IMR-90 (cell line): Measurements from ENCODE around the gene FGD5. TPM values are rescaled to one million over a fixed set of nuclear protein-coding genes. Genes with fewer than 3 reads are reported as not detected.

Source experiments
- ATAC-seq: fragments of 200-7000 bp; cut with Tn5 transposase; 2 replicates; pipeline ENCODE4 v1.9.1; 2020; ENCODE audit warnings: low read depth, mild to moderate bottlenecking, moderate library complexity
- BruUV-seq: library from RNA; stranded (reverse); fragments of 400-500 nt; replicated peaks from 2 replicates; lab custom pipeline; 2021; lab: Mats Ljungman, UMichigan
- CTCF ChIA-PET: fragments of 300-600 bp; formaldehyde crosslinking; extraction: SDS; loops from one replicate; lab custom pipeline; 2021; ENCODE audit warnings: antibody characterized with exemption; lab: Yijun Ruan, JAX
- POLR2A ChIA-PET: fragments of 300-600 bp; sonication (Branson Sonifier 250); formaldehyde crosslinking; loops from one replicate; lab custom pipeline; 2022; ENCODE audit warnings: antibody characterized with exemption; ENCODE audit not compliant: unreplicated experiment; lab: Charles Lee
- DNase-seq: peaks from one replicate; pipeline ENCODE4 v3.0.0; 2013
- H2AFZ ChIP-seq: replicated peaks from 2 replicates; pipeline ENCODE3; 2013; ENCODE audit warnings: low read length, mild to moderate bottlenecking; ENCODE audit not compliant: poor library complexity
- H2AK5ac ChIP-seq: 2 replicates; pipeline ENCODE4 v1.6.1; 2013; ENCODE audit warnings: low read depth, low read length, inconsistent platforms
- H2AK9ac ChIP-seq: replicated peaks from 2 replicates; pipeline ENCODE3; 2013; ENCODE audit warnings: mild to moderate bottlenecking, low read depth, low read length, moderate library complexity; ENCODE audit not compliant: poor library complexity
- H2BK120ac ChIP-seq: 2 replicates; pipeline ENCODE4 v1.6.1; 2013; ENCODE audit warnings: low read depth, low read length, inconsistent platforms
- H2BK15ac ChIP-seq: 3 replicates; pipeline ENCODE4 v1.6.1; 2013; ENCODE audit warnings: low read depth, low read length, inconsistent platforms
- H2BK20ac ChIP-seq: 2 replicates; pipeline ENCODE4 v1.6.1; 2013; ENCODE audit warnings: low read depth, mild to moderate bottlenecking, inconsistent platforms, low read length, moderate library complexity
- H2BK5ac ChIP-seq: 2 replicates; pipeline ENCODE4 v1.6.1; 2013; ENCODE audit warnings: mild to moderate bottlenecking, low read depth, low read length, inconsistent platforms; ENCODE audit not compliant: poor library complexity, severe bottlenecking
- H3K14ac ChIP-seq: replicated peaks from 2 replicates; pipeline ENCODE4 v1.6.1; 2013; ENCODE audit warnings: low read depth, low read length, inconsistent platforms
- H3K18ac ChIP-seq: 2 replicates; pipeline ENCODE4 v1.6.1; 2013; ENCODE audit warnings: low read depth, low read length, control low read depth
- H3K23ac ChIP-seq: 2 replicates; pipeline ENCODE4 v1.6.1; 2013; ENCODE audit warnings: low read depth, low read length, inconsistent platforms
- H3K27ac ChIP-seq: 2 replicates; pipeline ENCODE4 v1.5.1; 2013; ENCODE audit warnings: mild to moderate bottlenecking, control low read depth, low read length; ENCODE audit not compliant: insufficient read depth
- H3K27me3 ChIP-seq: 2 replicates; pipeline ENCODE4 v1.6.1; 2013; ENCODE audit warnings: low read length; ENCODE audit not compliant: control insufficient read depth, insufficient read depth
- H3K36me3 ChIP-seq: 2 replicates; pipeline ENCODE4 v1.6.1; 2013; ENCODE audit warnings: low read length, mixed read lengths; ENCODE audit not compliant: control insufficient read depth, insufficient read depth
- H3K4ac ChIP-seq: 2 replicates; pipeline ENCODE4 v1.6.1; 2013; ENCODE audit warnings: low read depth, low read length, inconsistent platforms
- H3K4me1 ChIP-seq: 2 replicates; pipeline ENCODE4 v1.6.1; 2013; ENCODE audit warnings: low read length, mixed read lengths; ENCODE audit not compliant: control insufficient read depth, insufficient read depth
- H3K4me2 ChIP-seq: 2 replicates; pipeline ENCODE4 v1.6.1; 2013; ENCODE audit warnings: low read depth, mild to moderate bottlenecking, control low read depth, low read length, moderate library complexity
- H3K4me3 ChIP-seq: 2 replicates; pipeline ENCODE4 v1.5.1; 2013; ENCODE audit warnings: low read depth, mild to moderate bottlenecking, control low read depth, low read length, moderate library complexity; ENCODE audit not compliant: insufficient read depth
- H3K56ac ChIP-seq: 2 replicates; pipeline ENCODE4 v1.6.1; 2013; ENCODE audit warnings: low read length, inconsistent platforms; ENCODE audit not compliant: insufficient read depth; ENCODE audit errors: extremely low read depth
- H3K79me1 ChIP-seq, 2 experiments: 2 replicates each; pipeline ENCODE4 v1.6.1; 2013; ENCODE audit warnings: low read length in 2 of 2, inconsistent platforms in 1 of 2, low read depth in 1 of 2
- H3K9ac ChIP-seq: 2 replicates; pipeline ENCODE4 v1.6.1; 2013; ENCODE audit warnings: low read depth, low read length, control low read depth
- H3K9me1 ChIP-seq: 2 replicates; pipeline ENCODE4 v1.6.1; 2013; ENCODE audit warnings: low read length, inconsistent platforms; ENCODE audit not compliant: insufficient read depth
- H3K9me3 ChIP-seq: 2 replicates; pipeline ENCODE4 v1.6.1; 2013; ENCODE audit warnings: low read length; ENCODE audit not compliant: control insufficient read depth, insufficient read depth
- H4K20me1 ChIP-seq: 2 replicates; pipeline ENCODE4 v1.6.1; 2013; ENCODE audit warnings: low read length, inconsistent platforms; ENCODE audit not compliant: insufficient read depth
- H4K5ac ChIP-seq: 2 replicates; pipeline ENCODE4 v1.6.1; 2013; ENCODE audit warnings: mild to moderate bottlenecking, low read depth, low read length, control low read depth
- H4K8ac ChIP-seq, 2 experiments: 2 replicates each; pipeline ENCODE4 v1.6.1; 2013; ENCODE audit warnings: low read depth in 2 of 2, low read length in 2 of 2, control low read depth in 1 of 2, inconsistent platforms in 1 of 2
- H4K91ac ChIP-seq: 2 replicates; pipeline ENCODE4 v1.6.1; 2013; ENCODE audit warnings: low read depth, low read length, inconsistent platforms; ENCODE audit not compliant: insufficient read depth
- CEBPB ChIP-seq: IDR thresholded peaks from 2 replicates; pipeline ENCODE4 v1.6.1; 2012; ENCODE audit warnings: low read depth, low read length, improper control_type of control experiment
- CHD1 ChIP-seq: IDR thresholded peaks from 2 replicates; pipeline ENCODE4 v1.6.1; 2012; ENCODE audit warnings: low read depth, low read length, improper control_type of control experiment
- FOS ChIP-seq: fragments of 150-350 bp; IDR thresholded peaks from 2 replicates; pipeline ENCODE4 v1.6.1; 2016; ENCODE audit warnings: low read depth, low read length
- SMC3 ChIP-seq: fragments of 150-350 bp; IDR thresholded peaks from 2 replicates; pipeline ENCODE4 v1.6.1; 2016; ENCODE audit warnings: low read depth, mild to moderate bottlenecking, antibody characterized with exemption, low read length, moderate library complexity
- WGBS, 2 experiments: methylation state at CpG; one replicate each; pipeline versions ENCODE4 v1.1.5 to v1.1.7; 2013; ENCODE audit warnings: missing lambda C conversion rate in 2 of 2; ENCODE audit not compliant: insufficient read length in 1 of 2; ENCODE audit errors: extremely low coverage in 2 of 2; 5-methylcytosine and 5-hydroxymethylcytosine counted together
- dilution Hi-C: fragments of 300-500 bp; cut with HindIII; formaldehyde crosslinking; loops from one replicate; pipeline ENCODE4 v1.14.3; 2018; ENCODE audit warnings: low sequenced_read_pairs; ENCODE audit not compliant: unreplicated experiment
- in situ Hi-C: fragments of 300-500 bp; cut with MboI; formaldehyde crosslinking; loops from 3 replicates; pipeline ENCODE4 v1.14.3; 2019; ENCODE audit warnings: low sequenced_read_pairs, inconsistent platforms, mixed read lengths
- intact Hi-C: fragments of 100-400 bp; cut with micrococcal nuclease; formaldehyde crosslinking; loops from 2 replicates; pipeline ENCODE4 v1.10.0; 2022
- polyA plus RNA-seq, 3 experiments: library from polyadenylated mRNA; depleted of rRNA; stranded (reverse); fragments of >200 nt; gene quantifications; 2 replicates each; pipeline ENCODE4 v1.2.3, GENCODE V29; 2012; ENCODE audit warnings: low replicate concordance in 1 of 3
- total RNA-seq: library from RNA; depleted of rRNA; stranded (reverse); fragments of >200 nt; gene quantifications from 2 replicates; pipeline ENCODE4 v1.2.3, GENCODE V29; 2012

FGD5 gene
- total and polyA plus RNA-seq, 2 of the 4 experiments (the other 2 are of a cell fraction), result not detected

DNA sequence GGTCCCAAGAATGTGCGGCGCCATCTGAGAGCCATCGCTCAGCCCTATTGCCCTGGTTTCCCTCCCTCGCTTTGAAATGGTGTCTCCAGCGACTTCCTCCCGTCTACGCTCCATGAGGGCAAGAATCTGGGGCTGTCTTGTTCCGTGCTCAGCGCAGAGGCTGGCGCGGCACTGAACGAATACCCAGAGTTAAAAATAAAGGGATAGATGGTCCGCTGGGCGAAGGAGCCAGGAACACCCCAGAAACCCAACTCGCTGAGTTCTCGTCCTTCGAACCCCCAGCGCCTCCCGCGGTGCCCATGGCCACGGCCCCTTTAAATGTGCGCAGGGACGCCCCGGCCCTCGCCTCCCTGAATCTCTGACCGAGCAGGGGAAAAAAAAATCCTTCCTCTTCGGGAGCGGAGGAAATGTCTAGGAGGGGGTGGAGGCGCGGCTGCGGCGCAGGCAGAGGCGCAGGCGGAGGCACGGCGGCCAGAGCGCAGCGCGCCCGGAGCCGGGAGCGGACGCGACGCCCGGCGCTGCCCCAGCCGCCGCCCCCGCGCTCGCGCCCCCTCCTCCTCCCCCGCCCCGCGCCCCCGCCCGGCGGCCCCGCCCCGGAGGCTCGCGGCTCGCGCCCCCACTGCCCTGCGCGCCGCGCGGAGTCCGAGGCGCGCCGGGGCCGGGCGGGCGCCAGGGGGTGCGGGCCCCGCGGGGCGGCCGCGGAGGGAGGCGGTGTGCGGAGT lies 8.5 kb upstream of the FGD5 start:
- H3K4me3 ChIP-seq, result no peak overlapping the region
- H3K9ac ChIP-seq, result no peak overlapping the region
- dilution Hi-C loops, result no loop called here

More for the DNA sequence above, 8.5 kb upstream of the FGD5 start:
- no peak overlapping the region for H2AK9ac ChIP-seq
- no peaks in the 10 kb centered on the region for H3K36me3 ChIP-seq
- H3K79me1 ChIP-seq, result no peaks in the 10 kb centered on the region
- H3K9me1 ChIP-seq, result no peaks in the 10 kb centered on the region
- H2BK15ac ChIP-seq, result no peak overlapping the region
- DNase-seq (no peak), ATAC-seq (no peak)
- WGBS, 2 experiments, result 6% methylated on average over 13 of the region's 85 CpGs; no CpG with 5 or more reads in 1 of the 2 experiments
- H3K14ac ChIP-seq, result no peak overlapping the region
- no peak for TF ChIP-seq SMC3
- no peak for TF ChIP-seq CHD1
- TF ChIP-seq CEBPB, result no peak
- no peak for TF ChIP-seq FOS
- no peaks in the 10 kb centered on the region for H3K9me3 ChIP-seq
- H3K4ac ChIP-seq, result no peak overlapping the region
- H3K4me2 ChIP-seq, result no peak overlapping the region
- H4K91ac ChIP-seq, result no peak overlapping the region
- H3K27me3 ChIP-seq, result peaks cover 41% of the 10 kb centered on the region
- POLR2A ChIA-PET, result no interaction called here
- H3K23ac ChIP-seq, result no peak overlapping the region
- no peak overlapping the region for H4K8ac ChIP-seq
- H3K27ac ChIP-seq, result no peak overlapping the region
- H3K56ac ChIP-seq, result no peak overlapping the region
- no peaks in the 10 kb centered on the region for H4K20me1 ChIP-seq
- no peak overlapping the region for H3K18ac ChIP-seq
- CTCF ChIA-PET, result no interaction called here
- intact Hi-C loops (no loop called here), in situ Hi-C loops (no loop called here)
- H4K5ac ChIP-seq, result no peak overlapping the region
- H2BK20ac ChIP-seq, result no peak overlapping the region
- H2AK5ac ChIP-seq, result no peak overlapping the region
- H2AFZ ChIP-seq, result no peak overlapping the region
- H2BK5ac ChIP-seq, result no peak overlapping the region
- H2BK120ac ChIP-seq, result no peak overlapping the region
- no peaks in the 10 kb centered on the region for H3K4me1 ChIP-seq
- no TSS peak for BruUV-seq
